Parathyroid adenoma (tissue), 2 donors: ENCODE measurements around the gene ASB13.
"Not testable (repeated sequence)": the region's sequence is repeated elsewhere in the genome, so short reads cannot be mapped to it uniquely, and the experiment has no call there.

Experiments used
- H2AFZ ChIP-seq: fragments of 300-600 bp; sonication (generic); one replicate; pipeline ENCODE4 v1.7.0; 2017; ENCODE audit warnings: antibody characterized with exemption, mild to moderate bottlenecking
- H3K27ac ChIP-seq: fragments of 300-600 bp; sonication (generic); one replicate; pipeline ENCODE4 v1.7.0; 2017
- H3K27me3 ChIP-seq: fragments of 300-600 bp; sonication (generic); one replicate; pipeline ENCODE4 v1.7.0; 2017; ENCODE audit warnings: low read length; ENCODE audit not compliant: control insufficient read depth, insufficient read depth
- H3K36me3 ChIP-seq: fragments of 300-600 bp; sonication (generic); one replicate; pipeline ENCODE4 v1.7.0; 2017; ENCODE audit warnings: low read length; ENCODE audit not compliant: control insufficient read depth, insufficient read depth
- H3K4me1 ChIP-seq: fragments of 300-600 bp; sonication (generic); one replicate; pipeline ENCODE4 v1.7.0; 2017; ENCODE audit warnings: control low read depth
- H3K4me2 ChIP-seq: fragments of 300-600 bp; sonication (generic); one replicate; pipeline ENCODE4 v1.7.0; 2017; ENCODE audit warnings: low read length
- H3K4me3 ChIP-seq: fragments of 300-600 bp; sonication (generic); one replicate; pipeline ENCODE4 v1.7.0; 2017; ENCODE audit warnings: low read depth, low read length
- H3K79me2 ChIP-seq: fragments of 300-600 bp; sonication (generic); one replicate; pipeline ENCODE4 v1.7.0; 2017; ENCODE audit warnings: control low read depth
- H3K9ac ChIP-seq: fragments of 300-600 bp; sonication (generic); one replicate; pipeline ENCODE4 v1.7.0; 2017; ENCODE audit warnings: mild to moderate bottlenecking
- H3K9me3 ChIP-seq: fragments of 300-600 bp; sonication (generic); one replicate; pipeline ENCODE4 v1.7.0; 2017; ENCODE audit warnings: low read length; ENCODE audit not compliant: control insufficient read depth
- CTCF ChIP-seq: fragments of 300-600 bp; sonication (generic); IDR thresholded peaks from one replicate; pipeline ENCODE4 v1.7.0; 2017; ENCODE audit warnings: antibody characterized with exemption, mild to moderate bottlenecking
- donor health status: primary hyperparathyroidism.

The ASB13 gene

GRCh38 chr10:5623081-5623748 lies 43.2 kb downstream of the ASB13 start:
- Histone ChIP-seq H3K79me2 (no peaks in the 10 kb centered on the region), H3K4me2 (no peak overlapping the region), H3K27me3 (no peaks in the 10 kb centered on the region), H3K4me3 (no peak overlapping the region), H3K36me3 (no peaks in the 10 kb centered on the region), H2AFZ (peak overlapping the region; percentile 98), H3K9ac (peak overlapping the region; percentile 19), H3K4me1 (peaks cover 2% of the 10 kb centered on the region), H3K9me3 (no peaks in the 10 kb centered on the region), H3K27ac (no peak overlapping the region)
- peak; percentile 88 for TF ChIP-seq CTCF

- H3K4me3 ChIP-seq: no peak overlapping the region
- H3K9ac ChIP-seq: no peak overlapping the region
- no peak overlapping the region for H3K4me2 ChIP-seq
- TF ChIP-seq CTCF: no peak
- H3K4me1 ChIP-seq: peaks cover 2% of the 10 kb centered on the region
- H2AFZ ChIP-seq: peak overlapping the region; percentile 98
- H3K9me3 ChIP-seq: no peaks in the 10 kb centered on the region
- H3K36me3 ChIP-seq: no peaks in the 10 kb centered on the region
- H3K27me3 ChIP-seq: no peaks in the 10 kb centered on the region
- no peak overlapping the region for H3K27ac ChIP-seq
- H3K79me2 ChIP-seq: no peaks in the 10 kb centered on the region
Observed at GRCh38 chr10:5622186-5622960, 44.0 kb downstream of the ASB13 start.

GRCh38 chr10:5621371-5621770 lies 45.0 kb downstream of the ASB13 start:
- H3K79me2 ChIP-seq, H3K27me3 ChIP-seq, H3K9ac ChIP-seq, H3K9me3 ChIP-seq, H3K36me3 ChIP-seq, H2AFZ ChIP-seq, H3K27ac ChIP-seq, H3K4me3 ChIP-seq, H3K4me2 ChIP-seq, H3K4me1 ChIP-seq: not testable (repeated sequence)

GRCh38 chr10:5620966-5621365 lies 45.4 kb downstream of the ASB13 start:
- TF ChIP-seq CTCF: no peak
- Histone ChIP-seq H3K9ac (no peak overlapping the region), H3K4me2 (no peak overlapping the region), H3K27ac (no peak overlapping the region), H3K4me3 (no peak overlapping the region), H3K27me3 (no peaks in the 10 kb centered on the region), H3K4me1 (peaks cover 2% of the 10 kb centered on the region), H3K36me3 (no peaks in the 10 kb centered on the region), H2AFZ (no peak overlapping the region), H3K79me2 (no peaks in the 10 kb centered on the region), H3K9me3 (no peaks in the 10 kb centered on the region)

- H3K4me1 ChIP-seq: peaks cover 2% of the 10 kb centered on the region
- no peaks in the 10 kb centered on the region for H3K27me3 ChIP-seq
- H3K27ac ChIP-seq: no peak overlapping the region
- no peak for TF ChIP-seq CTCF
- no peak overlapping the region for H3K4me3 ChIP-seq
- no peak overlapping the region for H3K4me2 ChIP-seq
- no peak overlapping the region for H2AFZ ChIP-seq
- H3K36me3 ChIP-seq: no peaks in the 10 kb centered on the region
- no peaks in the 10 kb centered on the region for H3K9me3 ChIP-seq
- no peak overlapping the region for H3K9ac ChIP-seq
- H3K79me2 ChIP-seq: no peaks in the 10 kb centered on the region
Observed at GRCh38 chr10:5620223-5620721, 46.1 kb downstream of the ASB13 start.
